KOPT-K1 (cell line): Measurements from ENCODE around the gene FAM53C.
"Not testable (repeated sequence)": the region's sequence is repeated elsewhere in the genome, so short reads cannot be mapped to it uniquely, and the experiment has no call there.

Source experiments
- H3K27ac ChIP-seq: fragments of 200-600 bp; sonication (generic); 2 replicates; pipeline ENCODE4 v1.5.1; 2016; ENCODE audit warnings: antibody characterized with exemption, mild to moderate bottlenecking, low read depth, low read length; ENCODE audit not compliant: poor library complexity, severe bottlenecking
- H3K36me3 ChIP-seq: fragments of 200-600 bp; sonication (generic); 2 replicates; pipeline ENCODE4 v1.5.1; 2017; ENCODE audit warnings: antibody characterized with exemption, mild to moderate bottlenecking, low read length, moderate library complexity; ENCODE audit not compliant: insufficient read depth
- H3K9me3 ChIP-seq: fragments of 200-600 bp; sonication (generic); 2 replicates; pipeline ENCODE4 v1.5.1; 2017; ENCODE audit warnings: antibody characterized with exemption, low read length, mild to moderate bottlenecking; ENCODE audit not compliant: insufficient read depth, poor library complexity, severe bottlenecking

FAM53C gene

DNA sequence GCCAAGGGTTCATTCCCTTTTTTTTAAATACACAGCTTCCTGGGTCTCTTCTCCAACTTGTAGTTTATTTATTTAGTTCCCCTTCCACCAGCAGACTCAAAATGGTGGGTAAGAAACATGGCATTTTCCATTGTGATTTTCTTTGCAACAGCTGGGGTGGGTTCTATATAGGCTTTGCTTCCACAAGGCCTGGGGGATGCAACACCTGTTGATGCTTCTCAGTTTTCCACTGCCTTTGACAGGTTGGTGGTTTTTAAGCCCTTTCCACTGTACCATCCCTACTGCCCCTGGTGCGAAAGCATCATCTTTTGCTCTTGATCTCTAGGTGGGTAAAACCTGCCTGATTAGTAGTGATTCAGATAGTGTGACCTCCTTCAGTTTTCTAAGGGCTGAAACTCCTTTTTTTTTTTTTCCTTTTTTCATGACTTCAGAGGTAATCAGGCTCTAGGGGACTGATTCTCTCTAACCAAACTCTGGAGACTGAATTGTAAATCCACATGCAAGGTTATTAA, 22.9 kb downstream of the FAM53C start:
- no peaks in the 10 kb centered on the region for H3K9me3 ChIP-seq
- H3K27ac ChIP-seq = no peak overlapping the region
- no peaks in the 10 kb centered on the region; the same call in 1 of the 2 replicates for H3K36me3 ChIP-seq

DNA sequence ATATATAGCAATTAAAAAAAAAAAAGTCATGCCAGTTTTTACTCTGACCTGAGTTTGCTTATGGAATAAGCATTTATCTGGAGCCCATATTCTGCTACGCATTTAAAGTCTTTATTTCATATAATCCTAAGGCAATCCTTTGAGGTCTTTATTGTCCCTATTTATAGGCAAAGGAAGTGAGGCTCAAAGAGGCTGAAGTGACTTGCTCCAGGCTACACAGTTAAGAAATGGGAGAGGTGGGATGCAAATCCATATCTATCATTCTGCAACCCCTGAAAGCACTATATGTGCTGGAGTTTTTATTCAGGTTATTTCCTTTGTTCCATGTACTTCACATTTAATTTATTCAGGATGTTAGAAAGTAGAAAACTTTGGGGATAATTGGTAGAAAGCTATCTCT, 26.5 kb downstream of the FAM53C start:
- H3K27ac ChIP-seq = no peak overlapping the region

DNA sequence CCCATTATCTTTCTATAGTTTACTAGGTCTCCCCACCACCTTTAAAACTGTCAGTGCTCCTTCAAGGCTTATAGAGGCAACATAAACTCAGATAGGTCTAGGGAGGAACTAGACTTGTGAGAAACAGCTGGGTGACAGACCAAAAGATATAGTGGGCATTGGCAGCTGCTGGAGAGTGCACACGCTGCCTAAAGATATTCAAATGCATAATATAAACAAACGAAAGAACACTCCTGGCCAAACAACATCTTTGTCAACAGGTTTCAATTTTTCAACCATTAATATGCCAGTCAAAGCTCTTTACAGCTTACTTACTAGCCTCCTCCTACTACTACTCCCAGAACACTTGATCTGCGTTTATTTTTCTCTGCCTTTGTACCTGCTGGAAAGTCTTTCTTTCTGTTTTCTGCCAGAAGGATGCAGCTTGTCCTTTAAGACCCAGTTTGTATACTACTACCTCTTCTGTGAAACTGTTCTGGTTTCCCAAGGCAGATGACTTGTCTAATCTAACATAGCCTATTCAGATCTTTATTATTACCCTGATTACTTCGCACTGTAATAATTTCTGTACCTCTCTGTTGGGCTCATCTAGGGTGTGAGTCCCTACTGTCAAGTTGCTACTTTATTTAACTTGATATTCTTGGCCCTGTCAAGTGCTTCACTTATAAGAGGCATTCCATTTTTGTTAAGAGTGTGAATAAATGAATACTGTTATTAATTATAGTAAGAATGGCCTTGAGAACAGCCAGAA, 28.7 kb downstream of the FAM53C start:
- no peaks in the 10 kb centered on the region for H3K9me3 ChIP-seq
- H3K27ac ChIP-seq = no peak overlapping the region

More for the DNA sequence above, 26.5 kb downstream of the FAM53C start:
- Histone ChIP-seq H3K9me3 (no peaks in the 10 kb centered on the region), H3K36me3 (no peaks in the 10 kb centered on the region; the same call in 1 of the 2 replicates)

DNA sequence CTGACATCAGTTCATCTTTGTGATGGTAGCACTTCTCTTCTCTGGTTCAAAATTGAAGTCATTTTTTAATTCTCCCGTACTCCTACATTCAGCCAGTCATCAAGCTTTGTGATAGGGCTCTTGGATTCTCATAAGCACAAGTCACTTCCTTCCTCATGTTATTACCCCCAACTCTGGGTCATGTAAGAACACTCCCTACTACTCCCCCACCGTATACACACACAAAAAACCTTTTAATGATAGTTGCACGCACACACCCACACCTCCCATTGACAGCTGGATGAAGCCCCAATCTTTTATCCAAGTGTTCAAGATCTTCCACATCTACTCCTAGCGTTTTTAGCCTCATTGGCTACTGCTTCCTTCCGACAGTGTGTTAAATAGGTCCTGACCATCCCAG, 31.2 kb downstream of the FAM53C start:
- no peak overlapping the region for H3K27ac ChIP-seq
- peaks cover 13% of the 10 kb centered on the region for H3K36me3 ChIP-seq
- no peaks in the 10 kb centered on the region for H3K9me3 ChIP-seq

More for the DNA sequence above, 28.7 kb downstream of the FAM53C start:
- no peaks in the 10 kb centered on the region; the same call in 1 of the 2 replicates for H3K36me3 ChIP-seq

DNA sequence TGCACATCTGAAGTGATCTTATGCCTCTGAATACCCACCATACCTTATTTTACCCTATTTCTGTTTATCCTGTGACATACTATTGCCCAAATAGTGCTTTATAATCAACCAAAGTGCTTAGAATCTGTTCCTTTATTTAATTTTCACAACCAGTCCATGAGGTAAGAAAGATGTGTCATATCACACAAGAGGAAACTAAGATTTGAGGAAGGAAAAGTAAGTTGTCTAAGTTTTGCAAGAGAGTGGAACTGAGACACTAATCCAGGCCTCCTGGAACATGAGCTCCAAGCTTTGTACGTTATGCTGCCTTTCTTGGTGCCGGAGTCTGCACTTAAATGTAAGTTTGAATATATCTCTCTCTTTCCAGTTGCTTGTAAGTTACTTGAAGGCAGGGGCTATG, 31.6 kb downstream of the FAM53C start:
- H3K9me3 ChIP-seq = no peaks in the 10 kb centered on the region
- no peak overlapping the region for H3K27ac ChIP-seq

DNA sequence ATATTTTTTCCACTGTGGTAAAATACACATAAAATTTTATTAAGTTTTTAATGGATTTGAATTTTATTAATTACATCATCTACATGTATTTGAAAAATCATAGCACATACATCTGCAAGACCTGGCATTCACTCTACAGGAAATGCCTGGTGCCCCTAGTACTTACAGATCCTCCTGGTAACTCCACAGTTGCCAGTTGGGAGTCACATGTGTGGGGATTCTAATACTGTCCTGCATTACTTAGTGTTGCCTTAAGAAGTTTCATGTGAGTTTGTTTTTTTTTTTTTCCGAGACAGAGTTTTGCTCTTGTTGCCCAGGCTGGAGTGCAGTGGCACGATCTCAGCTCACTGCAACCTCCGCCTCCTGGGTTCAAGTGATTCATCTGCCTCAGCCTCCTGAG, 32.5 kb downstream of the FAM53C start:
- Histone ChIP-seq H3K36me3 (peaks cover 24% of the 10 kb centered on the region), H3K27ac (no peak overlapping the region), H3K9me3 (no peaks in the 10 kb centered on the region)

More for the DNA sequence above, 31.6 kb downstream of the FAM53C start:
- H3K36me3 ChIP-seq = peaks cover 17% of the 10 kb centered on the region

DNA sequence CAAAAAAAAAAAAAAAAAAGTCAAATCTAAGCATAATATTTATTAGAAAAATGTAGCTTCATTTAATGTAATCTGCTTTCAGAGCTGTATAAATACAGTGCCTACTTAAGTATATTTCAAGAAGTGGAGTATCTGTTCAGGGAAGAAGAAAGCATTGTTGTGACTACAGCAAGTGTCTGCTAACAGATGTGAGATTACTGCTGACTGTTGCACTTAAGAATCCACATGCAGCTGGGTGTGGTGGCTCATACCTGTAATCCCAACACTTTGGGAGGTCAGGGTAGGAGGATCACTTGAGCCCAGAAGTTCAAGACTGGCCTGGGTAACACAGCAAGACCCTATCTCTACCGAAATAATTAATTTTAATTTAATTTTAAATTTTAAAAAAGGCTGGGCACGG, 33.4 kb downstream of the FAM53C start:
- Histone ChIP-seq H3K9me3 (no peaks in the 10 kb centered on the region), H3K27ac (no peak overlapping the region), H3K36me3 (peaks cover 34% of the 10 kb centered on the region)

DNA sequence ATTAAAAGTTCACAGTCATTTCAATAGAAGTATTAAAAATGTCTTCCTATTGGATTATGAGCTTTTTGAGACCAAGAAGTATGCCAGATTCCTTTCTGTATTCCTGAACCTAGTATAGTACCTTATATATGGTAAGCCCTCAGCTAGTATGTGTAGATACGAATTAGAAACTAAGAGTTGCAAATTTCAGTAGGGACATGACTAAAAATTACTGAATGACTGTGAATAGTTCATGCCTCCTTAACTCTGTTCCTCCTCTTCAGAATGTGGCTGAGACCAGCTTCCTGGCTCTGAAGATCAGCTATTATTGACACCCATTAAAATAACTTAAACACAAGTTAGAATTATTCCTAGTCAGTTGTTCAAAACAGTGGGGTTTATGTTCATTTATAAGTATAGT, 34.2 kb downstream of the FAM53C start:
- Histone ChIP-seq H3K36me3 (peaks cover 41% of the 10 kb centered on the region), H3K9me3 (no peaks in the 10 kb centered on the region), H3K27ac (no peak overlapping the region)

DNA sequence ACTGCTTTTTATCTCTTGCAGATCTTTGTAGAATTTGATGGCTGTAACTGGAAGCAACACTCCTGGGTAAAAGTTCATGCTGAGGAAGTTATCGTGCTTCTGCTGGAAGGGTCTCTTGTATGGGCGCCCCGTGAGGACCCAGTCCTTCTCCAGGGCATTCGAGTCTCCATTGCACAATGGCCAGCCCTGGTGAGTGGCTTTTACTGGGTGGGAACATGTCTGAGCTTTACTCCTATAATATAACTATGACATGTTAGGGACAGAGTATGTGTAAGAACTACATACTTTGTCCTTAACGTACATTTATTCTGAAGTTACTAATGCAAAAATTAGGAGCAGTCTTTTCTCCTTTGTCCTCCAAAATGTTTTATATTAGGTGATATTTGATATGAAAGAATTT, 34.6 kb downstream of the FAM53C start:
- Histone ChIP-seq H3K27ac (no peak overlapping the region), H3K9me3 (no peaks in the 10 kb centered on the region), H3K36me3 (peaks cover 46% of the 10 kb centered on the region)

DNA sequence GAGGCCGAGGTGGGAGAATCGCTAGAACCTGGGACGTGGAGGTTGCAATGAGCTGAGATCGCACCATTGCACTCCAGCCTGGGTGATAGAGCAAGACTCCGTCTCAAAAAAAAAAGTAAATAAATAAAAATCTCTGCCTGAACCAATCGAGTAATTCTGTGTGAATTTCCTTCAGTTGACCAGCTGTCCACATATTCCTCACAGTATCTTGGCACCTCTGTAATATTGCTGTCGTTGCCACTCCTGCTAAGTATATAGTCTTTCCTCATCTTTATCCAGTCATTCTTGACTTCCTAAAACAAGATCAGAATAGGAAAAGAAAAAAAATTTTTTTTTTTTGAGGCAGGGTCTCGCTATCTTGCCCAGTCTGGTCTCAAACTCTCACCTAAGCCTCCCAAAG, 44.3 kb downstream of the FAM53C start:
- H3K9me3 ChIP-seq = no peaks in the 10 kb centered on the region
- no peak overlapping the region for H3K27ac ChIP-seq
- peaks cover 93% of the 10 kb centered on the region for H3K36me3 ChIP-seq

DNA sequence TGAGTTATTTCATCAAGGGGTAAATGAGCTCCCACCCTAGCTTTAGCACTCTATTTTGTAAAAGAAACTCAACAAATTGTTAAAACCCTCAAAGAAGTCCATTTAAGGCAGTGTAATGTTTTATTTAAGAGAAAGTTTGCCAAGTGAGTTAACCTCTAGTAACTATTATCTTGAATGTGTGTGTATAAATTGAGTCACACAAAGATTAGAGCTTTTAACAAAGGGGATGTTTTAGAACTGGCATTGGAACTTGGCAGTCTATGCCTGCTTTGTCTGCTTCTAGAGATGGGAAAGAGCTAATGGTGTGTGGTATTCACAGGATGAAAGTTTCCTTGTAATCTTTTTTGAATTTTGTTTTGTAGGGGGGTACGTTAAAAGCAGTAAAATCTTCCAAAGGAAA, 47.6 kb downstream of the FAM53C start:
- Histone ChIP-seq H3K9me3 (no peaks in the 10 kb centered on the region), H3K36me3 (peaks cover 86% of the 10 kb centered on the region), H3K27ac (no peak overlapping the region)

DNA sequence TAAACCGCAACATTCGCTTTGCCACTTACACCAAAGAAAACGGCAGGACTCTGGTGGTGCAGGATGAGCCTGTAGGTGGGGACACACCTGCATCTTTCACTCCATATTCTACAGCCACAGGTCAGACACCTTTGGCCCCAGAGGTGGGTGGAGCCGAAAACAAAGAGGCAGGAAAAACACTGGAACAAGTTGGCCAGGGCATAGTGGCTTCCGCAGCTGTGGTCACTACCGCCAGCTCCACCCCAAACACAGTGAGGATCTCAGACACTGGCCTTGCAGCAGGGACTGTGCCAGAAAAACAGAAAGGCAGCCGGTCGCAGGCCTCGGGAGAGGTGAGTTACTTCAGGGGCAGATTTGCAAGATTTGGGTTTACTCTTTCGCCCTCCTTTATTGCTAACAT, 48.2 kb downstream of the FAM53C start:
- H3K9me3 ChIP-seq = no peaks in the 10 kb centered on the region
- H3K27ac ChIP-seq = no peak overlapping the region
- peaks cover 86% of the 10 kb centered on the region for H3K36me3 ChIP-seq

DNA sequence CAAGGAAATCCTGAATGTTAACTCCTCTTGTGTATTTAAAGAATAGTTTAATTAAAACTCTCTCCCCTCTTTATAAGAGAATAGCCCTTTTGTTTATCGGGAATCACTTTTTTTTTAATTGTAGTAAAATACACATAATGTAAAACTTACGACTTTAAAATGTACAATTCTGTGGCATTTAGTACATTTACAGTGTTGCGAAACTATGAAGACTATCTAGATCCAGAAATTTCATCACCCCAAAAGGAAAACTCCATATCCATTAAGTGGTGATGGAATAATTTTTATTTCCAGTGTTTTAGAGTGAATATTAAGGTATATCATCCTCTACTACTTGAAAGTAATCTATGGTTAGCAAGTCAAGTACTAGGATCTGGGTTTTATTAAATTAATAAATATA, 51.3 kb downstream of the FAM53C start:
- H3K27ac ChIP-seq = no peak overlapping the region
- peaks cover 90% of the 10 kb centered on the region for H3K36me3 ChIP-seq
- no peaks in the 10 kb centered on the region for H3K9me3 ChIP-seq

DNA sequence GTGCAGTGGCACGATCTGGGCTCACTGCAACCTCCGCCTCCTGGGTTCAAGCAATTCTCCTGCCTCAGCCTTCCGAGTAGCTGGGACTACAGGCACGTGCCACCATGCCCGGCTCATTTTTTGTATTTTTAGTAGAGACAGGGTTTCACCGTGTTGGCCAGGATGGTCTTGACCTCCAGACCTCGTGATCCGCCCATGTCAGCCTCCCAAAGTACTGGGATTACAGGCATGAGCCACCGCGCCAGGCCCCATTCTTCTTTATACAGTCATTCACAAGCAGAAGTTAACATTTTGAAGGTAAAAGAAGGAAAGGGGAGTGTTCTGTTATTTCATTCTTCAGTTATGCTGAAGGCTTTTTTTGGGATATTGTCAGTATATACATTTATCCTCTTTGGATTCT, 51.8 kb downstream of the FAM53C start:
- peaks cover 90% of the 10 kb centered on the region for H3K36me3 ChIP-seq
- H3K9me3 ChIP-seq, H3K27ac ChIP-seq: not testable (repeated sequence)

DNA sequence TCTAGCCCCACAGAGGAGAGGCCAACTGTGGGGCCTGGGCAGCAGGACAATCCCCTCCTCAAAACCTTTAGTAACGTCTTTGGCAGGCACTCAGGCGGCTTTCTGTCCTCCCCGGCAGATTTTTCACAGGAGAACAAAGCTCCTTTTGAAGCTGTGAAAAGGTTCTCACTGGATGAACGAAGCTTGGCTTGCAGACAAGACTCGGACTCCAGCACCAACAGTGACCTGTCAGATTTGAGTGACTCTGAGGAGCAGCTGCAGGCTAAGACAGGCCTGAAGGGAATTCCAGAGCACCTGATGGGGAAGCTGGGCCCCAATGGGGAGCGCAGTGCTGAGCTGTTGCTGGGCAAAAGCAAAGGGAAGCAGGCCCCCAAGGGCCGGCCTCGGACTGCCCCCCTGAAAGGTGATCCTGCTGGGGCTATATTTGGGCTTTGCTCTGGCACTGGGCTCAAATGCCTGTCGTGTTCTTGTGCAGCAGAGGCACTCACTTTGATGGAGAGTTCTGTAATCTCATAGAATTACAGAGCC, 53.9 kb downstream of the FAM53C start:
- Histone ChIP-seq H3K9me3 (no peaks in the 10 kb centered on the region), H3K27ac (no peak overlapping the region), H3K36me3 (peaks cover 88% of the 10 kb centered on the region)
